GM21423 (cell line): ENCODE measurements around the gene MED9.

Experiments
- ATAC-seq: cut with Tn5 transposase; IDR thresholded peaks from one replicate; pipeline ENCODE4 v1.9.1; 2021; ENCODE audit warnings: mild to moderate bottlenecking, moderate library complexity; ENCODE audit not compliant: unreplicated experiment

Gene MED9

DNA sequence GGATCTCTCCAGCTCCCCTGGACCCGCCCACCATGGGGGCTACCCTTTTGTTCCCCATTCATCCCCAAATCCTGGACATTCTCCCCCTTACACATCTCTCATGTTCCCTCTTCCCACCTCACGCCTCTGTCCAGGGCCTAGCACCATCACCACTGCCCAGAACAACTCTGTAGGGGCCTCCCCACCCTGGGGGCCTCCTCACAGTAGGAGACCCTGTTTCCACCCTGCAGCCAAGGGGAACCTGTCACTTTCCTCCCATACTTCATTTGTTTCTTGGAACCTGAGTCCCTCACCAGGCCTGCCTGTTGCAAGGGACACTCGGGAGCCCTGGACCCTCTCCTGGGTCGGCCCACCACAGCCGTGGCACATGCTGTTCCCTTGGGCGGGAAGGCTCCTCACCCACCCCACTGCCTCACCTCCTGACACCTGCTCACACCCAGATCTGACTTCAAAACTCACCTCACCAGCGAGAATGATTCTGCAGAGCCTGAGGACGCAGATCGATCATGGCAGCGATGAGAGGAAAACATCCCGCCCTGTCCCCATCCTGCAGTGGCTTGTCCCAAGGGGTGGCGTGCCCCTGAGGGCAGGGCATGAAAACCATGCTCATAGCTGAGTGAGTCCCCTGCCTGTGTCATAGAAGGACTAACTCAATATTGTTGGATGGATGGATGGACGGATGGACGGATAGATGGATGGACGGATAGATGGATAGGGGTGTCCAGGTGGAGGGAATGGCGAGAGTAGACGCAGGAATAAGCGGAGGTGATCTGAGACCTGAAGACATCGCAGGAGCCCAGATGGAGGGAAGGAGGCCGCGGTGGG, 26.2 kb downstream of the MED9 start:
- ATAC-seq: no peak

DNA sequence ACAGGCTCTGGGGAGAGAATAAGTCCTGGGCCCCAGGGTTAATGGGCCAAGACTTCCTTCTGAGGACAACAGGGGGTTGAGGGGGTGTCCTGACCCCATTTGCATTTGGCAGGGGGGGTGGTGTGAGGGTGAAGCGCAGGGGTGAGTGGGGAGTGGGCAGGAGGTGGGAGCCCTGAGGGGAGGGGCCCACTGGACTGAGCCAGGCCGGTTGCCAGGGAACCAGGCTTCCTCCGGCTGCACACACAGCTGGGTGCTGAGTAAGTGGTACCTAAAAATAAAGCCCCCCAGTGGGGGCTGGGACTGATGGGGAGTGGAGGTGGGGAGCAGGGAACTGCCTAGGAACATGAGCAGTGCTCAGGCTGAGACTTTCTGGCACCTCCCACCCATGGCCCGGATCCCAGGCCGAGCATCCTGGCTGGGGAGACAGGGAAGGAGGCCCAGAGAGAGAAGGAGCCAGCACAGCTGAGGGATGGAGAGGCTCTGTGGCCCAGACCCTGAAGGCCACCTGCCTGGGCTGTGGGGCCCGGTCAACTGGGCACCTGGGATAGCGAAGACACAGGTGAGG, 26.8 kb downstream of the MED9 start:
- no peak for ATAC-seq

DNA sequence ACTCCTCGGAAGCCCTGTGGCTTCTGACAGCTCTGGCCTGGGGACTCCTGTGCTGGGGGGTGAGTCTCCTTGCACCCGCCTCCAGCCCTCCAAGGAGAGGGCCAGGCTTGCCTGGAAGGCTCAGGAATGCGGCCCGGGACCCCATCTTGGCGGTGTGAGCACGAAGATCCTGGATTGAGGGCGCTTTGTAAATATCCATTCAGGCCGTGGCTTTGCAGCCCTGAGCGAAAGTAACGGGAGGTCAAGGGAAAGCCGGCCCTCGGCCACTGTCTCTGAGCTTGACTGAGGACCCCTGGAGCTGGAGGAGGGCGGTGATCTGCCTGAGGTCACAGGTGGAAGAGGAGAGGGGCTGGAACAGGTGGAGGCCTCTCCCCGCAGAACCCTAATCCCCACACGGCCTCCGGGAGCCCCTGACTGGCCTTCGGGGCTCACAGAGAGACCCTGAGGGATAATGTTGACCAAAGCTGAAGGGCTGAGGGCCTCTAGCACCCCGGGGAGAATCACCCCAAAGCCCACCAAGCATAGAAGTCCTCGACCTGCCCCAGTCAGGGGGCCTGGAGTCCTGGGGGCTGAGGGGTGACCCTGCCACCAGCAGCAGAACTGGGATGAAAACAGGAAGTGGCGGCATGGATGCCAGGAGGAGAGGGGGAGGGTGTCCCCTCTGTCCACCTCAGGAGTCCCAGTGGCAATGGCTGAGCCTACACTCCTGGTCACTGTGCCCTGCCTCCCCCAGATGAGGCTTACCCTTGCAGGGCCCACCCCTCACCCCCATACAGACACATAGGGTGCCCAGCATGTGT, 27.7 kb downstream of the MED9 start:
- ATAC-seq: no peak

DNA sequence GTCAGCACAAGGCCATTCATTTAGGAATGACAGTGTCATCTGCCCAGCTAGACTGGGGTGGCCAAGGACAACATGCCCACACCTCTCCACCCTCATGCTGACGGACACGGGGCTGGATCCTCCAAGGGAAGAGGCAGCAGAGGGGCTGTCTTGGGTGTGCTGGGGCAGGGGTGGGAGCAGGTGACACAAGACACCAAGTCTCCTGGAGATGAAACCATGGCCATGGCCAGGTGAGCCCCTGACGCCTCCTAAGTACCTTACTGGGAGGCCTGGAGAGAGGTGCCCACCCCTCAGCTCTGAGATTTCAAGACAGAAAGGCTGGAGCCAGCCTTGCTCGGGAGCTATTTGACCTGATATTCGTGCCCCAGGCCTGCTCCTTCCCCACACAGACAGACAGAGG, 28.4 kb downstream of the MED9 start:
- no peak for ATAC-seq

GRCh38 chr17:17505610-17506171, 28.9 kb downstream of the MED9 start:
- ATAC-seq: no peak

GRCh38 chr17:17506181-17506741, 29.5 kb downstream of the MED9 start:
- ATAC-seq: no peak

DNA sequence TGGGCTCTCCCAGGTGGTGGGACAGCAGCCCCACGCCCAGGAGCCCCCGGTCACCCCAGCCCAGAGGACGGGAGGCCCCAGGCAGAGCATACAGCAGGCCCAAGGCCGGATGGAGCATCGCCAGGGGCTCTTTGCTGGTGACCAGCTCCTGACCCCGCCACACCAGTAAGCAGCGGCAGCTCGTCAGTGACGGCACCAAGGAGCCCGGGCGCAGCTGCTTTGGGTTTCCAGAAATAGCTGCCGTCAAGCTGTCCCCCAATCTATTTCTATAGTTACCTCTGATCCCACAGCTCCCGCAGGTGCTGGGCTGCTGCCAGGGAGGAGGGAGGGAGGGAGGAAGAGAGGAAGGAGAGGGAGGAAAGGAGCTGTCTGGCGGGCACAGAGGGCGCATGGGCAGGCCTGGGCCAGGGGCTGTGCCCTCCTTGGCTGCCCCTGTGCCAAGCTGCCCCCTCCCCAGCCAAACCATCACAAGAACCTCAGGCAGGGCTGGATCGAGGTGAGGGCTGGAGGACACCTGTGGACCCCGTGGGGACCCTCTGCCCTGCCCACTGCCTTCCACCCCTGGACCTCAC, 30.2 kb downstream of the MED9 start:
- ATAC-seq: no peak

DNA sequence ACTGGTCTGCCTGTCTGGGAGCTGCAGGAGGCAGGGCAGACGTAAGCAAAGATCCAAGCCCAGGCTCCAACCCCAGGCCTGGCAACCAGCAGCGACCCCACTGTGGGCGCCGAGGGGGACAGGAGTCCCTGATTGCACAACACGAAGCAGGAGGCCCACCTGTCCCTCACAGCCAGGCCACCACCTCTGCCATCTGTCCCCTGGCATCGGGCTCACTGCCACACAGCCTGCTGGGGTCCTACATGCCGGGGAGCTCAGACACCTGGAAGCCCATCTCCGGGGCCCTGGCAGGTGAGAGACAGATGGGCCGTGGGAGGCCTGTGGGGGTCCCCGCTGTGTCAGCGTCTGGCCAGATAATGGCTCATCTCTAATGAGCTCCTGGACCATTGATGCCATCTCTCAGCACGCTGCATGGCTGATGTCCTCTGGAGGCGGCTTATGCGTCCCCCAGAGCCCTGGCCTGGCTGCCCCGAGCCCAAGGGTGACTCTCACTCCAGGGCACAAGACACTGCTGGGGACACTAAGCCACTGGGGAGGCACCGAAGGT, 30.7 kb downstream of the MED9 start:
- ATAC-seq: no peak

DNA sequence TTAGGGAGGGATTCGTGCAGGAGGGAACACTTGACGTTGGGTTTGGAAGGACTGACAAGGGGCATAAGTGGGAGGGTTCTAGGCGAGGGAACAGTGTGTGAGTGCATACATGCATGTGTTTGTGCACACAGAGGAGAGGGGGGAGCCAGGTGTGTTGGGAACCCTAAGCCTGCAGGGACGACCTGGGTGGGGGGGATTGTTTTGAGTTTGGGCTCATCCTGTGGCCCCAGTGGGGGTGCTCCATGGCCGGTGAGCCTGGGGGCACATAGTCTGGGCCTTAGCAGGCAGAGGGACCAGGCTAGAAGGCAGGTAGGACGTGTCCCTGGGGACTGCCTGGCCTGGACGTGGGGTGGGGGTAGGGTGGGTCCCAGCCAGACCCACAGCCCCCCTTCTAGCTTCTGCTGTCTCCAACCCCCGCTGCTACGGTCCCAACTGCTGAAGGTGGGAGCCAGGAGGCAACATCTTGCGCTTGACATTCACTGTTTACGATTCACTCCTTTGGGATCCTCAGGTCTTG, 31.3 kb downstream of the MED9 start:
- no peak for ATAC-seq

GRCh38 chr17:17508646-17509591, 32.1 kb downstream of the MED9 start:
- ATAC-seq: no peak

GRCh38 chr17:17509601-17510425, 33.0 kb downstream of the MED9 start:
- ATAC-seq: no peak

DNA sequence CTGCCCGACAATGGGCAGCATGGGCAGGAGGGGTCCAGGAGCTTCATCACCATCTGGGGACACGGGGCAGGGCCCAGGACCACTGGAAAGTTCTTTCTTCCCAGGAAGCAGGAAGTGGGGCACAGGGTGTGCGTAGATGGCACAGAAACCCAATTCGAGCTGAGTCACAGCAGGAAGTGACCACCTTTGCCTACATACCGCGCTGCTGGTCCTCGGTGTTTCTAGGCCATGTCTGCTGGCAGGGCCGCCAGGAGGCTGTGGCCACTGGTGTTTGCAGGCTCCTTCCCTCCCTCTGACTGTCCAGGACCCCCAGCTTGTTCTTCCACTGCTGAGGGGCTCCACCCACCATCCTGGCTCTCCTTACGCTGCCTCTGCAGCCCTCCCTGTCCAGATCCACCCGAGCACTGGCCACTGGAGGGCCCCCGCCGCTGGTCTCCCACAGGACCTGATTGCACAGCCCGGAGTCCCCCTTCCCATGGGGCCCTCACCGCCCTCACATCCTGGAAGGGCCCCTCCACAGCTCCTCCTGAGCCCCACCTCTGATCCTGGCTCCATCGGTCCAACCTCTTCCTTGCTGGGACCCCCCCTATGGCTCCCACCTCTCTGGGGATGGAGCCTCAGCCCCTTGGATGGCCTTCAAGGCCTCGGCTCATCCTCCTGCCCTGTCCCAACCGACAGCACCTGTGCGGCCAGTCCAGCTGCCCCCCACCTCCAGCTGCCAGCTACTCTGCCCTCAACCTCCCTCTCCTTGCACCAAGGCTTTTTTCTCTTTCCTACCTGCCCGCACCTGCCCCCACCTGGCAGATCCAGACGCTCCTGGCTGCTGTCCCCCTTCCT, 33.9 kb downstream of the MED9 start:
- no peak for ATAC-seq

DNA sequence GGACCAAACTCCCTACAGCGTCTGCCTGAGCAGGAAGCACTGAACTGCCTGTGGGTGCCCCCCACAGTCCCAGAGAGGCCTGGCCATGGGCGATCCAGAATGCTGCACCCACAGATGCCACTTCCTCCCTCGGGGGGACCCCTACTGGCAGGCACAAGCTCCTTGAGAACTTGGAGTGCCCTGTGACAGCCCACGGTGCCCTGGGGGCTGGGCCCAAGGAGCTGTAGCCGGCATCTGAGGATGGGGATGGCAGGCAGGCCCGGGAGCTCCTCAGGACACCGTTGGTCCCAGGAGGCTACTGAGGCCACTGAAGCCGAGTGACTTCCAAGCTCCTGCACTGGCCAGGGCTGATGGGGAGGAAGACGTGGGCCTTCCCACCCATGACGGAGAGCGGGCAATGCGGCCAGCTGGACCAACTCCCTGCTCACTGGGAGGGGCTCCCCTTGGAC, 34.5 kb downstream of the MED9 start:
- no peak for ATAC-seq

DNA sequence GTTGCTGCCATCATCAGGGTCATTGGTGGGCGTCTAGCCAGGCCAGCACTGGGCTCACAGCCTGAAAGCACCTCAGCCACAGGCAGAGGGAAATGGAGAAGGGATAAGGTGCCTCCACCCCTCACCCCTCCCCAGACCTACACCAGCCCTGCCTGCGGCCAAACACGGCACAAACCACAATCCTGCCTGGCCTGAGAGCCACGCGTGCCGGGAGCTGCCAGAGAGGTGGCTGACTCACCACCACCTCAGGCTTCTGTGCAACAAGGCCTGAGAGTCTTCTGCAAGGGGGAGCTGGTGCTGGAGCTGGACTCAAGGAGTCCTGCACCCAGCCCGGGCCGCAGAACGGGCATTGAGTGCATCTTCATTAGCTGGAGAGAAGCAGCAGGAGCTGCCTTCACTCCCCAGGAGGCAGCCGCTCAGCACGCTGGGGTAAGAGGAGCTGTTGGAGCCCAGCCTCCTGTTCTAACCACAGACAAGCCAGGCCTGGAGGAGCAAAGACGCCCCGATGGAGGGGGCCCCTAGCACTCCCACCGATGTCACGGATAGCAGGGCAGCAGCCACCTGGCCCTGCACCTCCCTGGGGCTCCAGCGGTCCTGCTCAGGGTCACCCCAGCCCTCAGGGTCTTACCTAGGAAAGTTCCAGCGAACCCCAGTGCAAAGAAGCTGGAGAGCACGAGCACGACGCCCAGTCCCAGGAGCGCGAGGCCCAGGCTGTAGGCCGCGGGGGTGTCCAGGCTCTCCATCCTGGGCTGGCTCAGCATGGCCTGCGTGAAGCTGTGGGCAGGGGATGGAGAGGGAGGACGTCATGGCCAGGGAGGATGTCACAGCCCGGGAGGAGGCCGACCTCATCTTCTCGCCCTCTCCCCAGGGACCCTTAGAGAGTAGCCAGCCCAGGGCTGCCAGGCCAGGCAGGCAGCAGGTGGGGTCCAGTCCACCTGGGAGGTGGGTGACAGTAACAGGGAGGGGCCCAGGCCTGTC, 35.4 kb downstream of the MED9 start:
- no peak for ATAC-seq

DNA sequence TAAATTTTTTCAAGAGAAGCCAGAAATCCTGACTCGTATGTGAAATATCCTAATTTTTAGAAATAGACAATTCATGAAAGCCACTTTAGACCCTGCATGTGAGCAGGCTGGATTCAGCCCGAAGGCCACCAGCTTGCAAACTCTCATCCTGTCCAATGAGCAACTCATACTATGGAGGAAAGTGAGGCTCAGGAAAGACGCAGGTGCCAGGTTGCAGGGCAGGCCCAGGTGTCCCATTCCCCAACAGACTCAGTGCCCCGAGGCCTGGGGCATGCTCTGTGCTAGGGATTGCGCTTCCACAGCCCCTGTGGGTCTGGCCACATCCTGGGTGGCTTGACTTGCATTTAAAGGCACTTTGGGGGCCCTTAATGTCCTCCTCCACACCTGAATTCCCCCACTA, 36.1 kb downstream of the MED9 start:
- no peak for ATAC-seq

GRCh38 chr17:17513626-17514025, 36.8 kb downstream of the MED9 start:
- no peak for ATAC-seq
